Stimulated activated CD4-positive, alpha-beta T cell treated with anti-CD3 and anti-CD28 coated beads, Interleukin-12 subunit alpha, Interleukin-12 subunit beta, amount 100 ng/mL, for 24 hours (primary cell): Measurements from ENCODE around the gene RNF141.

Experiments used
- DNase-seq, 2 experiments: peaks; one replicate each; pipeline ENCODE4 v3.0.0-alpha.2; 2020; ENCODE audit warnings: low read depth in 2 of 2

The RNF141 gene

GRCh38 chr11:10522921-10523320 is 18.1 kb downstream of the RNF141 start:
- no peak for DNase-seq

- no peak for DNase-seq
These were observed 18.7 kb downstream of the RNF141 start for GRCh38 chr11:10522276-10522675.

- DNase-seq: no peak
These were observed 20.4 kb downstream of the RNF141 start for GRCh38 chr11:10520562-10520961.

- no peak for DNase-seq
These were observed 21.4 kb downstream of the RNF141 start for GRCh38 chr11:10519630-10520029.

- no peak for DNase-seq
These were observed 22.1 kb downstream of the RNF141 start for GRCh38 chr11:10518891-10519290.

- no peak for DNase-seq
These were observed 22.9 kb downstream of the RNF141 start for GRCh38 chr11:10518123-10518522.

- DNase-seq: no peak
These were observed 25.6 kb downstream of the RNF141 start for GRCh38 chr11:10515418-10515817.

- DNase-seq: no peak
These were observed 26.3 kb downstream of the RNF141 start for GRCh38 chr11:10514709-10515108.

GRCh38 chr11:10514202-10514601 is 26.8 kb downstream of the RNF141 start:
- no peak for DNase-seq

GRCh38 chr11:10511181-10511621 is 29.8 kb downstream of the RNF141 start:
- no peak for DNase-seq

GRCh38 chr11:10506008-10506370 is 35.0 kb downstream of the RNF141 start:
- no peak for DNase-seq

- DNase-seq: no peak
These were observed 35.5 kb downstream of the RNF141 start for GRCh38 chr11:10505278-10506007.

- no peak for DNase-seq
These were observed 36.5 kb downstream of the RNF141 start for GRCh38 chr11:10504490-10504889.

GRCh38 chr11:10503777-10504480 is 37.1 kb downstream of the RNF141 start:
- no peak for DNase-seq

GRCh38 chr11:10503221-10503620 is 37.8 kb downstream of the RNF141 start:
- no peak for DNase-seq

- no peak for DNase-seq
These were observed 38.2 kb downstream of the RNF141 start for GRCh38 chr11:10502770-10503169.

GRCh38 chr11:10502065-10502680 is 38.8 kb downstream of the RNF141 start:
- DNase-seq: no peak

GRCh38 chr11:10500757-10501684 is 40.0 kb downstream of the RNF141 start:
- no peak for DNase-seq

GRCh38 chr11:10499874-10500601 is 40.9 kb downstream of the RNF141 start:
- DNase-seq: no peak

GRCh38 chr11:10499452-10499851 is 41.5 kb downstream of the RNF141 start:
- no peak for DNase-seq
